ENCODE measurements around the gene ABI3BP. TPM values are rescaled to one million over a fixed set of nuclear protein-coding genes. Genes with fewer than 3 reads are reported as not detected.

ABI3BP gene
- total and polyA plus RNA-seq, 4 donors = 21.9 to 87.5 (median 59.9) TPM

DNA sequence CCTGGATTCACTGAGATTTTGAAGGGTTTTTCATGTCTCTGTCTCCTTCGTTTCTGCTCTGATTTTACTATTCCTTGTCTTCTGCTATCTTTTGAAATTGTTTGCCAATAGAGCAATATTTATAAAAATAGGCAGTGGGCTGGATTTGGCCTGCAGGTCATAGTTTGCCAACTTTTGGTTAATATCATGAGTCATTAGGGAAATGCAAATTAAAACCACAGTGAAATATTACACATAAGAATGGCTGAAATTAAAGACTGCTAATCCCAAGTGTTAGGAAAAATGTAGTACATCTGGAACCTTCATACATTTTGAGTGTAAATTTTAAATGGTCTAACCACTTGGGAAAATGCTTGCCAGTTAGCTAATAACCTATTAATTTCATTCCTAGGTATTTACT is 56.3 kb downstream of the ABI3BP start:
- H3K27me3 ChIP-seq (ENCODE audit: control insufficient read depth in 3 of 3, insufficient read depth in 3 of 3, low read length in 2 of 3) = peaks cover 0 to 3% (median 0%) of the 10 kb centered on the region in 3 donors
- H3K9ac ChIP-seq (ENCODE audit: insufficient read depth in 1 of 2, low read length in 2 of 2) = no peak overlapping the region
- TF ChIP-seq, protein P1, sequence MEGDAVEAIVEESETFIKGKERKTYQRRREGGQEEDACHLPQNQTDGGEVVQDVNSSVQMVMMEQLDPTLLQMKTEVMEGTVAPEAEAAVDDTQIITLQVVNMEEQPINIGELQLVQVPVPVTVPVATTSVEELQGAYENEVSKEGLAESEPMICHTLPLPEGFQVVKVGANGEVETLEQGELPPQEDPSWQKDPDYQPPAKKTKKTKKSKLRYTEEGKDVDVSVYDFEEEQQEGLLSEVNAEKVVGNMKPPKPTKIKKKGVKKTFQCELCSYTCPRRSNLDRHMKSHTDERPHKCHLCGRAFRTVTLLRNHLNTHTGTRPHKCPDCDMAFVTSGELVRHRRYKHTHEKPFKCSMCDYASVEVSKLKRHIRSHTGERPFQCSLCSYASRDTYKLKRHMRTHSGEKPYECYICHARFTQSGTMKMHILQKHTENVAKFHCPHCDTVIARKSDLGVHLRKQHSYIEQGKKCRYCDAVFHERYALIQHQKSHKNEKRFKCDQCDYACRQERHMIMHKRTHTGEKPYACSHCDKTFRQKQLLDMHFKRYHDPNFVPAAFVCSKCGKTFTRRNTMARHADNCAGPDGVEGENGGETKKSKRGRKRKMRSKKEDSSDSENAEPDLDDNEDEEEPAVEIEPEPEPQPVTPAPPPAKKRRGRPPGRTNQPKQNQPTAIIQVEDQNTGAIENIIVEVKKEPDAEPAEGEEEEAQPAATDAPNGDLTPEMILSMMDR (IDR thresholded peaks at IDR 0.05; ENCODE audit: control extremely low read depth, extremely low read depth) = no peak
- H3K4me1 ChIP-seq (ENCODE audit: control insufficient read depth in 5 of 5, insufficient read depth in 5 of 5, low read length in 5 of 5) = peaks cover 0 to 2% (median 0%) of the 10 kb centered on the region in 5 donors
- WGBS, 2 donors = 78 to 83% methylated on average over 1 of the region's 1 CpG
- H3K4me3 ChIP-seq = no peak overlapping the region
- DNase-seq (no peak), ATAC-seq (ENCODE audit: insufficient read depth, low FRiP score) (no peak)
- H3K9me3 ChIP-seq (ENCODE audit: control insufficient read depth in 4 of 4, insufficient read depth in 3 of 4, low read length in 3 of 4) = peaks cover 0 to 3% (median 0%) of the 10 kb centered on the region in 4 donors
- H3K36me3 ChIP-seq (ENCODE audit: control insufficient read depth in 4 of 4, insufficient read depth in 4 of 4, low read length in 4 of 4) = no peaks in the 10 kb centered on the region
- no peak overlapping the region for H3K27ac ChIP-seq (ENCODE audit: low read depth in 1 of 2, low read length in 1 of 2)

DNA sequence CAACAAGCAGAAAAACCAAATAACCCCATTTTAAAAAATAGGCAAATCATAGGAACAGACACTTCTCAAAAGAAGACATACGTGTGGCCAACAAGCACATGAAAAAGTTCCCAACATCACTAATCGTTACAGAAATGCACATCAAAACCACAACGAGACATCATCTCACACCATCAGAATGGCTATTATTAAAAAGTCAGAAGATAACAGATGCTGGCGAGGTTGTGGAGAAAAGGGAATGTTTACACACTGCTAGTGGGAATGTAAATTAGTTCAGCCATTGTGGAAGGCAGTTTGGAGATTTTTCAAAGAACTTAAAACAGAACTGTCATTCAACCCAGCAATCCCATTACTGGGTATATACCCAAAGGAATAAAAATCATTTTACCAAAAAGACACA is 60.7 kb downstream of the ABI3BP start:
- Histone ChIP-seq H3K27me3 (ENCODE audit: control insufficient read depth in 3 of 3, insufficient read depth in 3 of 3, low read length in 2 of 3) (no peaks in the 10 kb centered on the region), H3K9me3 (ENCODE audit: control insufficient read depth in 4 of 4, insufficient read depth in 3 of 4, low read length in 3 of 4) (peaks cover 0 to 3% (median 0%) of the 10 kb centered on the region in 4 donors), H3K4me1 (ENCODE audit: control insufficient read depth in 5 of 5, insufficient read depth in 5 of 5, low read length in 5 of 5) (no peaks in the 10 kb centered on the region), H3K9ac (ENCODE audit: insufficient read depth in 1 of 2, low read length in 2 of 2) (no peak overlapping the region), H3K4me3 (no peak overlapping the region), H3K27ac (ENCODE audit: low read depth in 1 of 2, low read length in 1 of 2) (no peak overlapping the region), H3K36me3 (ENCODE audit: control insufficient read depth in 4 of 4, insufficient read depth in 4 of 4, low read length in 4 of 4) (no peaks in the 10 kb centered on the region)
- TF ChIP-seq, protein P1 (IDR thresholded peaks at IDR 0.05; ENCODE audit: control extremely low read depth, extremely low read depth) = no peak
- 82 to 90% methylated on average over 4 of the region's 4 CpGs for WGBS, 2 donors
- DNase-seq (no peak), ATAC-seq (ENCODE audit: insufficient read depth, low FRiP score) (no peak)

DNA sequence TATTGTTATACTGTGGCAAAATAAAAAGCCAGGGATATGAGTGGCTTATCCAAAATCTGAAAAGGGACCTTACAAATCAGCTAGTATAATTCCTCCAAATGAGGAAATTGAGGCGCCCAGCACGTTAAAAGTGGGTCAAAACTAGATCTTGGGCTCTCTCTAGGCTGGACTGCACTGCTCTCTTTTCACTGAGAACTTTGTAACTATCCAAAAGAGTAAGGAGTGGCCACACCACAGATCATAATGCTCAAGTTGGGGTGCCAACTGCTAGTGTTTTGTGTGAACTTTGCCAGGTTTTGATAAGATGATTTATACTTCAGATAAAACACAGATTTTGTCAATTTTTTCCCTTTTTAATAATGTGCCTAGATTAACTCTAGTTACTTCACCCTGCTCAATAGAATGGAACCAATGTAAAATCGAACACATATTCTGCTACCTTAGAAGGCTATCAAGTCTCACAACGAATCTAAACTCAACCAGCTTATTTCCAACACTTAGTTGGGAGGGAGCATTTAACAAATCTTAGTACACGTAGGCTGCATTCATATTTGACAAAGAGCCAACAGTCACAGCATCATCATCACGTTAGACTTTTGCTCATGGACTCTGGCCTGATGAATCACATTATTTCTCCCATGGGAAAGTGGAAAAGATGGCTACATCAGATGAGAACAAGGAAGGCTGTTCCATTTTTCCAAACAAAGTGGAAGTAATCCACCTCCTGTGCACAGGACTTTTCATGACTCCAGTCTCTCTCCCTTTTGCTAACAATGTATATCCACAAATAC is 64.4 kb downstream of the ABI3BP start:
- TF ChIP-seq, protein P1 (IDR thresholded peaks at IDR 0.05; ENCODE audit: control extremely low read depth, extremely low read depth) = no peak
- WGBS, 2 donors = 80 to 83% methylated on average over 6 of the region's 6 CpGs
- no peak overlapping the region for H3K27ac ChIP-seq (ENCODE audit: low read depth in 1 of 2, low read length in 1 of 2)

More for the DNA sequence above, 64.4 kb downstream of the ABI3BP start:
- H3K36me3 ChIP-seq (ENCODE audit: control insufficient read depth in 4 of 4, insufficient read depth in 4 of 4, low read length in 4 of 4) = no peaks in the 10 kb centered on the region
- H3K27me3 ChIP-seq (ENCODE audit: control insufficient read depth in 3 of 3, insufficient read depth in 3 of 3, low read length in 2 of 3) = no peaks in the 10 kb centered on the region
- no peak overlapping the region for H3K4me3 ChIP-seq
- H3K9me3 ChIP-seq (ENCODE audit: control insufficient read depth in 4 of 4, insufficient read depth in 3 of 4, low read length in 3 of 4) = peaks cover 0 to 3% (median 0%) of the 10 kb centered on the region in 4 donors
- no peak overlapping the region for H3K9ac ChIP-seq (ENCODE audit: insufficient read depth in 1 of 2, low read length in 2 of 2)
- no peaks in the 10 kb centered on the region for H3K4me1 ChIP-seq (ENCODE audit: control insufficient read depth in 5 of 5, insufficient read depth in 5 of 5, low read length in 5 of 5)
- DNase-seq (no peak), ATAC-seq (ENCODE audit: insufficient read depth, low FRiP score) (no peak)
